Muscle of leg (tissue), 11 donors: ENCODE measurements around the gene FARS2. TPM values are rescaled to one million over a fixed set of nuclear protein-coding genes. Genes with fewer than 3 reads are reported as not detected.

Experiments
- DNase-seq: peaks from one replicate; pipeline ENCODE4 v3.0.0; 2013
- H3K27ac ChIP-seq: one replicate; pipeline ENCODE4 v1.5.1; 2013; ENCODE audit warnings: mild to moderate bottlenecking, low read length, control low read depth
- H3K27me3 ChIP-seq: one replicate; pipeline ENCODE4 v1.6.1; 2013; ENCODE audit warnings: low read length; ENCODE audit not compliant: control insufficient read depth, insufficient read depth
- H3K36me3 ChIP-seq: one replicate; pipeline ENCODE4 v1.6.1; 2013; ENCODE audit warnings: low read length; ENCODE audit not compliant: control insufficient read depth, insufficient read depth
- H3K4me1 ChIP-seq: one replicate; pipeline ENCODE4 v1.6.1; 2013; ENCODE audit warnings: low read length; ENCODE audit not compliant: control insufficient read depth, insufficient read depth
- H3K4me3 ChIP-seq: one replicate; pipeline ENCODE4 v1.5.1; 2013; ENCODE audit warnings: low read length, control low read depth
- H3K9me3 ChIP-seq: replicated peaks from 2 replicates; pipeline ENCODE4 v1.6.1; 2013; ENCODE audit warnings: low read depth, low read length; ENCODE audit not compliant: control insufficient read depth
- WGBS: methylation state at CpG from one replicate; pipeline ENCODE4 v1.1.5; 2013; ENCODE audit warnings: missing lambda C conversion rate; ENCODE audit not compliant: insufficient coverage; 5-methylcytosine and 5-hydroxymethylcytosine counted together
- polyA plus RNA-seq, 8 donors: library from polyadenylated mRNA; unstranded; fragments of 120-200 nt; gene quantifications; one replicate each; pipeline versions ENCODE4 v1.2.1 to v1.2.3, GENCODE V29; 2013; ENCODE audit warnings: inconsistent platforms in 1 of 8, low replicate concordance in 1 of 8; ENCODE audit not compliant: insufficient read length in 8 of 8, insufficient read depth in 1 of 8
- total RNA-seq: library from RNA; stranded (reverse); fragments of 120-200 nt; gene quantifications from one replicate; pipeline ENCODE4 v1.2.4, GENCODE V29; 2013

Gene FARS2
- total and polyA plus RNA-seq, 9 donors: 9.7 to 16.9 (median 12.4) TPM

DNA sequence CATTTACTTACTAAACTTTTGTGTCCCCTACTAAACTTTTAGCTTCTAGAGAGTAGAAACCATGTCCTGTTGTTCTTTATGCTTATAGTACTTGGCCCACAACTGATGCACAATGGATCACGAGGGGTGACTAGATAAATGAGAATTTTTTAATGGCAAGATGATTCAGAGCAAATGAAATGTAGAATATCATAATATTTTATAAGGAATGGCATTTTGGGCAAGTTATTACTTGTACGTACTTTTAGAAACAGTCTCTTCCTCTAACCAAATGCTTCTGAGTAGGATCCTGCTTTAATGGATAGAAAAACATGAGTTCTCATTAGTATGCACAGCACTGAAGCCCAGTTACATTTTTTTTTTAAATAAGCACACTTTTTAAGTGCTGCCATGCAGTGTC, 409.1 kb downstream of the FARS2 start:
- DNase-seq: no peak
- Histone ChIP-seq H3K27ac (no peak overlapping the region), H3K4me3 (no peak overlapping the region), H3K36me3 (no peaks in the 10 kb centered on the region), H3K9me3 (no peaks in the 10 kb centered on the region), H3K27me3 (no peaks in the 10 kb centered on the region), H3K4me1 (peaks cover 18% of the 10 kb centered on the region)
- WGBS: no CpG with 5 or more reads among the region's 2 CpGs

GRCh38 chr6:5670811-5671561, 409.7 kb downstream of the FARS2 start:
- WGBS: 0% methylated on average over 1 of the region's 7 CpGs
- peaks cover 18% of the 10 kb centered on the region for H3K4me1 ChIP-seq
- peak; percentile 69 for DNase-seq
- H3K9me3 ChIP-seq: no peaks in the 10 kb centered on the region
- H3K4me3 ChIP-seq: no peak overlapping the region
- peak overlapping the region; percentile 35 for H3K27ac ChIP-seq
- no peaks in the 10 kb centered on the region for H3K36me3 ChIP-seq
- H3K27me3 ChIP-seq: no peaks in the 10 kb centered on the region

DNA sequence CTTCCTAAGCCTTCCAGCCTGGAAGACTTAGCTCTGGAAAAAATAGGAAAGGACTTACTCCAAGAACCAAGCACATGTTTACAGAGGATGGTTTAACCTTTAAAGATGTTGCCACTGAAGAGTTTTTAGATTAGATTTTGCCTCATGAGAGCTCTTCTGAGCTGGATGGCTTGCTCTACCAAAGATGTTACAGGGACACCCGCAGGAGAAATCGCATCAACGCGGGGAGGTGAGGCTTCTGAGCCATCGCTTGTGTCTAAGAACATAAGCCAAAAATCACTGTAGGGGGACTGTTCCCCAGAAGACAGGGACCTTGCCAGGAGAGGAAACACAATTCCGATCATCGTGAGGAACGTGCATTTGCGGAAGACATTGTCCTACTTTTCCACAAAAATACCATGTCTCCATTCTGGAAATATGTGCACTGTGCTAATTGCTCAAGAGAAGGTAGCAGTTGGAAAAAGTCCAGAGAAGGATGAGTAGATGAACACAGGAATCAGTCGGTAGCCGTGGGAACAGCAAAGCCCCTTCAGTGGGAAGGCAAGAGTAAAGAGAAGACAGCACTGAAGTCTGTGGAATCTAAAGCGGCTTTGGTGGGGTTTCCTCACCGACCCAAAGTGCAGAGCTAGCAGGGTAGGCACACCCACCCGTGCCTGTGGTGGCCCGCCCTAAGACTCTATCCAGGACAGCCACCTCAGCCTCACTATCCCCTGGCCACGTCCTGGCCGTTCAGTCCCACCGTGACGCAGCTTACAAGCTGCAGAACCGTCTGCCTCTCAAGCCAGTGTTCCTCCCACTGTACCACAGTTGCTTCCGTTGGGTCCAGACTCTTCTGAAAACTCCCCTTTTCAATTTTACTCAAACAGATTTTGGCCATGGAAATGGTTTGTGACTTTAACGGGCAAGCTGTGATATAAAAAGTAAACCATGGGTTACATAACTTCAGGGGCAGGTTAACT, 410.6 kb downstream of the FARS2 start:
- Histone ChIP-seq H3K4me3 (no peak overlapping the region), H3K36me3 (no peaks in the 10 kb centered on the region), H3K27ac (peak overlapping the region; percentile 35), H3K4me1 (peaks cover 18% of the 10 kb centered on the region), H3K27me3 (no peaks in the 10 kb centered on the region), H3K9me3 (no peaks in the 10 kb centered on the region)
- WGBS: 67% methylated on average over 16 of the region's 22 CpGs
- DNase-seq: no peak

- H3K27me3 ChIP-seq: no peaks in the 10 kb centered on the region
- DNase-seq: peak; percentile 55
- H3K27ac ChIP-seq: no peak overlapping the region
- no peak overlapping the region for H3K4me3 ChIP-seq
- H3K4me1 ChIP-seq: peaks cover 18% of the 10 kb centered on the region
- H3K9me3 ChIP-seq: no peaks in the 10 kb centered on the region
- no peaks in the 10 kb centered on the region for H3K36me3 ChIP-seq
- 48% methylated on average over 3 of the region's 3 CpGs for WGBS
Measured at GRCh38 chr6:5672581-5673011, 411.3 kb downstream of the FARS2 start.

GRCh38 chr6:5673019-5673790, 411.9 kb downstream of the FARS2 start:
- H3K4me3 ChIP-seq: no peak overlapping the region
- H3K27ac ChIP-seq: no peak overlapping the region
- no peaks in the 10 kb centered on the region for H3K36me3 ChIP-seq
- peaks cover 18% of the 10 kb centered on the region for H3K4me1 ChIP-seq
- peak; percentile 55 for DNase-seq
- WGBS: 63% methylated on average over 6 of the region's 13 CpGs
- H3K9me3 ChIP-seq: no peaks in the 10 kb centered on the region
- H3K27me3 ChIP-seq: no peaks in the 10 kb centered on the region

DNA sequence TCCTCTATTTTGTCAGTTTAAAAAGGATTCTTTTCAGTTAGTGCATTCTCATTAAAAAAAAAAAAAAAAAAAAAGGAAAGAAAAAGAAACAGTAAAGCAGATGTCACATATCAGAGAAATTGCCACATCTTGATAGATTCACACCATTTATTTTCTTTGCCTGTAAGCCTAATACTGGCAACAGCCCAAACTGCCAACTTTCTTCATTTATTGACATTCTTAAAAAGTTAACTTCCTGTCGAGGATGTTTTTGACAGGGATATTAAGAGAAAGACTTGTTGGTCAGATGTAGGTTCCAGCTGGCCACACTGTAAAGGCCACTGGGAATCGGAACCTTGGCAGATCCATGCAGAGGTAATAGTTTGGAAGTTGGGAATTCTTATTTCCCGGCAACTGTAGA, 412.8 kb downstream of the FARS2 start:
- peak; percentile 38 for DNase-seq
- peaks cover 19% of the 10 kb centered on the region for H3K4me1 ChIP-seq

DNA sequence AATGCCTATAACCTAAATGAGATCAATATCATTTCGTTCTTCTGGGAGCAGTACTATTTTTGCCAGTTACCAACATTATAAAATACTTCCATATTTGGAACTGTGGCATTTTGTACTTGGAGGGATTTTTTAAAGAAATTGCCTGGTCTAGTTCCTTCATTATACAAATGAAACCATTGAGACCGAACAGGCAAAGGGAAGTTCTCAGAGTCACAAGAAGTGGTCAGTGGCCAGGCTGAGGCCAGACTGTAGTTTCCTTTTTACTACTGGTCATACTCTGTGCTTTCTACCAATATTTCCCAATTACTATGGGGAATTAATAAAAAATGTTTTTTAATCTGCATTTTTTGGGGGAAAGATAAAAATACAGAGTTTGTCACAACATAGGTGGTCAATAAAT, 413.4 kb downstream of the FARS2 start:
- H3K9me3 ChIP-seq: no peaks in the 10 kb centered on the region
- WGBS: no CpG with 5 or more reads among the region's 2 CpGs
- no peaks in the 10 kb centered on the region for H3K36me3 ChIP-seq
- H3K27me3 ChIP-seq: no peaks in the 10 kb centered on the region
- DNase-seq: peak; percentile 41
- H3K27ac ChIP-seq: no peak overlapping the region
- no peak overlapping the region for H3K4me3 ChIP-seq
- peaks cover 21% of the 10 kb centered on the region for H3K4me1 ChIP-seq

More for the DNA sequence above, 412.8 kb downstream of the FARS2 start:
- H3K27ac ChIP-seq: no peak overlapping the region
- no peaks in the 10 kb centered on the region for H3K9me3 ChIP-seq
- no peak overlapping the region for H3K4me3 ChIP-seq
- H3K27me3 ChIP-seq: no peaks in the 10 kb centered on the region
- no peaks in the 10 kb centered on the region for H3K36me3 ChIP-seq
- WGBS: 57% methylated on average over 1 of the region's 3 CpGs

- WGBS: no CpG with 5 or more reads among the region's 2 CpGs
- no peak overlapping the region for H3K27ac ChIP-seq
- H3K4me3 ChIP-seq: no peak overlapping the region
- DNase-seq: no peak
- H3K9me3 ChIP-seq: no peaks in the 10 kb centered on the region
- no peaks in the 10 kb centered on the region for H3K27me3 ChIP-seq
- H3K4me1 ChIP-seq: peaks cover 19% of the 10 kb centered on the region
- H3K36me3 ChIP-seq: no peaks in the 10 kb centered on the region
Measured at GRCh38 chr6:5676701-5677100, 415.4 kb downstream of the FARS2 start.

- Histone ChIP-seq H3K27me3 (no peaks in the 10 kb centered on the region), H3K27ac (no peak overlapping the region), H3K4me1 (peaks cover 13% of the 10 kb centered on the region), H3K9me3 (no peaks in the 10 kb centered on the region), H3K4me3 (no peak overlapping the region), H3K36me3 (no peaks in the 10 kb centered on the region)
- no CpG with 5 or more reads among the region's 6 CpGs for WGBS
- DNase-seq: no peak
Measured at GRCh38 chr6:5677219-5678000, 416.1 kb downstream of the FARS2 start.
